H9 (cell line): ENCODE measurements around the gene SLC52A3. TPM values are rescaled to one million over a fixed set of nuclear protein-coding genes. Genes with fewer than 3 reads are reported as not detected.

Experiments
- DNase-seq: peaks from one replicate; pipeline ENCODE4 v3.0.0-alpha.2; 2017
- H2AFZ ChIP-seq: one replicate; pipeline ENCODE4 v1.6.1; 2013; ENCODE audit warnings: mild to moderate bottlenecking, low read length, control low read depth, moderate library complexity
- H2AK5ac ChIP-seq: 2 replicates; pipeline ENCODE4 v1.6.1; 2013; ENCODE audit warnings: low read length, control low read depth, mixed read lengths; ENCODE audit not compliant: insufficient read length
- H2BK120ac ChIP-seq: one replicate; pipeline ENCODE4 v1.6.1; 2013; ENCODE audit warnings: low read depth, mild to moderate bottlenecking, low read length, control low read depth, inconsistent platforms; ENCODE audit not compliant: poor library complexity, severe bottlenecking
- H2BK12ac ChIP-seq: 2 replicates; pipeline ENCODE4 v1.6.1; 2013; ENCODE audit warnings: low read length, control low read depth, mixed read lengths, low read depth; ENCODE audit not compliant: insufficient read length
- H2BK15ac ChIP-seq: 2 replicates; pipeline ENCODE4 v1.6.1; 2013; ENCODE audit warnings: low read depth, low read length, control low read depth
- H2BK20ac ChIP-seq: one replicate; pipeline ENCODE4 v1.6.1; 2013; ENCODE audit warnings: low read depth, mild to moderate bottlenecking, low read length, control low read depth, inconsistent platforms; ENCODE audit not compliant: poor library complexity, severe bottlenecking
- H2BK5ac ChIP-seq: 2 replicates; pipeline ENCODE4 v1.6.1; 2013; ENCODE audit warnings: low read length, control low read depth, mixed read lengths; ENCODE audit not compliant: insufficient read length
- H3K14ac ChIP-seq: 2 replicates; pipeline ENCODE4 v1.6.1; 2013; ENCODE audit warnings: low read length, control low read depth; ENCODE audit not compliant: insufficient read depth
- H3K18ac ChIP-seq: 2 replicates; pipeline ENCODE4 v1.6.1; 2013; ENCODE audit warnings: low read depth, mild to moderate bottlenecking, mixed read lengths, low read length, control low read depth; ENCODE audit not compliant: insufficient read length
- H3K23ac ChIP-seq: 2 replicates; pipeline ENCODE4 v1.6.1; 2013; ENCODE audit warnings: low read length, control low read depth, mixed read lengths, low read depth; ENCODE audit not compliant: insufficient read length
- H3K23me2 ChIP-seq: 2 replicates; pipeline ENCODE4 v1.6.1; 2013; ENCODE audit warnings: low read depth, mild to moderate bottlenecking, mixed read lengths, low read length, control low read depth; ENCODE audit not compliant: insufficient read length, poor library complexity, severe bottlenecking
- H3K27ac ChIP-seq: 2 replicates; pipeline ENCODE4 v1.5.1; 2013; ENCODE audit warnings: low read length, control low read depth, mixed read lengths, low read depth; ENCODE audit not compliant: insufficient read length
- H3K27me3 ChIP-seq: 2 replicates; pipeline ENCODE4 v1.6.1; 2013; ENCODE audit warnings: low read length, control low read depth, inconsistent platforms; ENCODE audit not compliant: insufficient read depth
- H3K4ac ChIP-seq: 2 replicates; pipeline ENCODE4 v1.6.1; 2013; ENCODE audit warnings: low read depth, mild to moderate bottlenecking, control low read depth, inconsistent platforms, low read length, moderate library complexity
- H3K4me1 ChIP-seq: 2 replicates; pipeline ENCODE4 v1.6.1; 2013; ENCODE audit warnings: low read length, control low read depth, inconsistent platforms; ENCODE audit not compliant: insufficient read depth
- H3K4me2 ChIP-seq: 2 replicates; pipeline ENCODE4 v1.6.1; 2013; ENCODE audit warnings: low read length, control low read depth, mixed read lengths; ENCODE audit not compliant: insufficient read length, insufficient read depth
- H3K56ac ChIP-seq: 2 replicates; pipeline ENCODE4 v1.6.1; 2013; ENCODE audit warnings: low read depth, mild to moderate bottlenecking, mixed read lengths, low read length, control low read depth; ENCODE audit not compliant: insufficient read length
- H3K79me1 ChIP-seq: 2 replicates; pipeline ENCODE4 v1.6.1; 2013; ENCODE audit warnings: low read depth, mild to moderate bottlenecking, moderate library complexity, low read length, control low read depth, inconsistent platforms; ENCODE audit not compliant: insufficient read depth, poor library complexity, severe bottlenecking
- H3K79me2 ChIP-seq: 2 replicates; pipeline ENCODE4 v1.6.1; 2013; ENCODE audit warnings: low read length, control low read depth, inconsistent platforms; ENCODE audit not compliant: insufficient read depth
- H3K9ac ChIP-seq: 2 replicates; pipeline ENCODE4 v1.6.1; 2013; ENCODE audit warnings: low read length, control low read depth, mixed read lengths; ENCODE audit not compliant: insufficient read length; ENCODE audit errors: extremely low read depth
- H3K9me3 ChIP-seq: one replicate; pipeline ENCODE4 v1.6.1; 2013; ENCODE audit warnings: low read depth, low read length, inconsistent platforms; ENCODE audit not compliant: control insufficient read depth
- H3T11ph ChIP-seq: one replicate; pipeline ENCODE4 v1.6.1; 2013; ENCODE audit warnings: mild to moderate bottlenecking, low read length, control low read depth, inconsistent platforms
- H4K20me1 ChIP-seq: one replicate; pipeline ENCODE4 v1.6.1; 2013; ENCODE audit not compliant: control insufficient read depth, insufficient read length, insufficient read depth
- H4K5ac ChIP-seq: 2 replicates; pipeline ENCODE4 v1.6.1; 2013; ENCODE audit warnings: low read depth, mild to moderate bottlenecking, mixed read lengths, low read length, control low read depth; ENCODE audit not compliant: insufficient read length
- H4K8ac ChIP-seq: replicated peaks from 2 replicates; pipeline ENCODE4 v1.6.1; 2013; ENCODE audit warnings: low read length, control low read depth, mixed read lengths, low read depth; ENCODE audit not compliant: insufficient read length
- H4K91ac ChIP-seq: 2 replicates; pipeline ENCODE4 v1.6.1; 2013; ENCODE audit warnings: low read depth, mild to moderate bottlenecking, moderate library complexity, mixed read lengths, low read length, control low read depth; ENCODE audit not compliant: insufficient read length
- H3K27ac Mint-ChIP-seq, 3 experiments: 2 replicates in 2 of 3; 3 replicates in 1 of 3; pipeline ENCODE4 v1.8.0; 2020 to 2021; ENCODE audit warnings: mixed read lengths in 3 of 3, mild to moderate bottlenecking in 1 of 3, moderate library complexity in 1 of 3
- H3K27me3 Mint-ChIP-seq: 2 replicates; pipeline ENCODE4 v1.8.0; 2021; ENCODE audit warnings: low read depth, mild to moderate bottlenecking, moderate library complexity, mixed read lengths
- H3K36me3 Mint-ChIP-seq, 3 experiments: 2 replicates in 2 of 3; 3 replicates in 1 of 3; pipeline ENCODE4 v1.8.0; 2020 to 2021; ENCODE audit warnings: low read depth in 3 of 3, mixed read lengths in 3 of 3; ENCODE audit not compliant: insufficient read depth in 1 of 3
- H3K4me1 Mint-ChIP-seq, 2 experiments: 2 replicates each; pipeline ENCODE4 v1.8.0; 2020; ENCODE audit warnings: mixed read lengths in 2 of 2
- H3K4me3 Mint-ChIP-seq, 2 experiments: 2 replicates in 1 of 2; 3 replicates in 1 of 2; pipeline ENCODE4 v1.8.0; 2020 to 2021; ENCODE audit warnings: mild to moderate bottlenecking in 2 of 2, mixed read lengths in 2 of 2, moderate library complexity in 1 of 2
- H3K9me3 Mint-ChIP-seq, 2 experiments: 2 replicates in 1 of 2; 3 replicates in 1 of 2; pipeline ENCODE4 v1.8.0; 2020; ENCODE audit warnings: mild to moderate bottlenecking in 2 of 2, mixed read lengths in 2 of 2, moderate library complexity in 1 of 2
- CTCF ChIP-seq: fragments of 200-600 bp; sonication (generic); conservative IDR thresholded peaks from 3 replicates; pipeline ENCODE4 v1.8.0; 2021; ENCODE audit warnings: antibody characterized with exemption, mild to moderate bottlenecking
- WGBS: extraction: QIAGEN DNeasy Blood & Tissue Kit; methylation state at CpG from one replicate; pipeline ENCODE4 v1.1.7; 2013; ENCODE audit warnings: missing lambda C conversion rate, low lambda C conversion rate, mixed read lengths; ENCODE audit not compliant: insufficient read length; ENCODE audit errors: extremely low coverage; 5-methylcytosine and 5-hydroxymethylcytosine counted together
- total RNA-seq: library from RNA; stranded (reverse); gene quantifications from 2 replicates; pipeline ENCODE4 v1.2.1, GENCODE V29; 2021

The SLC52A3 gene
- total RNA-seq, 1 experiment from 2014 or later: 3.3 TPM

DNA sequence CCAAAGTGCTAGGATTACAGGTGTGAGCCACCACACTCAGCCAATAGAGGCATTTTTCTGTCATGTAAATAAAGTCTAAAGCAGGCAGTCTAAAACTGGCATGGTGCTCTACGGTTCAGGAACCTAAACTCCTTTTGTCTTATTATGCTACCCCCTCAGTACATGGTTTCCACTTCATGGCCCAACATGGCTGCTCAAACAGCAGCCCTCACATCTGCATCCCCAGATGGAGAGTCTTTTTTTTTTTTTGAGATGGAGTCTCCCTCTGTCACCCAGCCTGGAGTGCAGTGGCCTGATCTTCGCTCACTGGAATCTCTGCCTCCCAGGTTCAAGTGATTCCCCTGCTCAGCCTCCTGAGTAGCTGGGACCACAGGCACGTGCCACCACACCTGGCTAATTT lies 38.3 kb downstream of the SLC52A3 start:
- H3K27me3 ChIP-seq: no peaks in the 10 kb centered on the region
- H3K4me2 ChIP-seq: no peak overlapping the region
- WGBS: no CpG with 5 or more reads among the region's 3 CpGs
- H4K5ac ChIP-seq: no peak overlapping the region
- no peaks in the 10 kb centered on the region for H3K36me3 Mint-ChIP-seq
- peaks cover 0 to 6% of the 10 kb centered on the region in 2 experiments; a peak in 3 of 5 replicates for H3K9me3 Mint-ChIP-seq
- no peaks in the 10 kb centered on the region for H3K79me1 ChIP-seq
- H3K27me3 Mint-ChIP-seq: peaks cover 56% of the 10 kb centered on the region
- no peak overlapping the region for H3K27ac ChIP-seq
- H2AFZ ChIP-seq: no peak overlapping the region
- no peak for DNase-seq
- H3K79me2 ChIP-seq: no peaks in the 10 kb centered on the region
- H2BK15ac ChIP-seq: no peak overlapping the region
- H3K9me3 ChIP-seq: no peaks in the 10 kb centered on the region
- H3K56ac ChIP-seq: no peak overlapping the region
- H3K14ac ChIP-seq: no peak overlapping the region
- H3T11ph ChIP-seq: no peak overlapping the region
- no peak overlapping the region for H4K91ac ChIP-seq
- TF ChIP-seq CTCF: no peak
- no peaks in the 10 kb centered on the region for H3K4me1 ChIP-seq
- no peaks in the 10 kb centered on the region for H4K20me1 ChIP-seq
- no peak overlapping the region for H2BK20ac ChIP-seq
- no peak overlapping the region for H2BK12ac ChIP-seq
- H3K9ac ChIP-seq: no peak overlapping the region
- H2AK5ac ChIP-seq: no peak overlapping the region
- H4K8ac ChIP-seq: no peak overlapping the region
- no peak overlapping the region for H3K27ac Mint-ChIP-seq
- H3K4me3 Mint-ChIP-seq: no peak overlapping the region; a peak in 1 of 5 replicates
- no peaks in the 10 kb centered on the region for H3K23me2 ChIP-seq
- peaks cover 12 to 23% of the 10 kb centered on the region in 2 experiments for H3K4me1 Mint-ChIP-seq
- no peak overlapping the region for H3K23ac ChIP-seq
- H2BK5ac ChIP-seq: no peak overlapping the region
- no peak overlapping the region for H2BK120ac ChIP-seq
- H3K18ac ChIP-seq: no peak overlapping the region
- H3K4ac ChIP-seq: no peak overlapping the region
